Urothelium cell line (cell line): ENCODE data around the gene GNAL.

Experiments used
- DNase-seq: peaks from one replicate; pipeline ENCODE4 v3.0.0; 2011; ENCODE audit warnings: low spot score, mixed read lengths
- FAIRE-seq: peaks from 2 replicates; lab custom pipeline; 2011; peaks lifted over from hg19 to GRCh38; lab: Jason Lieb, UNC

GNAL gene

GRCh38 chr18:11865071-11865470 lies 176.0 kb downstream of the GNAL start:
- DNase-seq (no peak), FAIRE-seq (peak; percentile 66)

GRCh38 chr18:11866329-11866728 lies 177.3 kb downstream of the GNAL start:
- no peak for DNase-seq
- no peak for FAIRE-seq

GRCh38 chr18:11866764-11867163 lies 177.7 kb downstream of the GNAL start:
- DNase-seq: no peak
- no peak for FAIRE-seq

GRCh38 chr18:11868230-11868629 lies 179.2 kb downstream of the GNAL start:
- FAIRE-seq (no peak), DNase-seq (no peak)

GRCh38 chr18:11871501-11871900 lies 182.4 kb downstream of the GNAL start:
- DNase-seq (no peak), FAIRE-seq (no peak)

- FAIRE-seq: no peak
- DNase-seq: no peak
Observed at GRCh38 chr18:11872479-11873136, 183.5 kb downstream of the GNAL start.

- DNase-seq (no peak), FAIRE-seq (no peak)
Observed at GRCh38 chr18:11873670-11874340, 184.7 kb downstream of the GNAL start.

GRCh38 chr18:11874676-11875075 lies 185.6 kb downstream of the GNAL start:
- FAIRE-seq: no peak
- DNase-seq: no peak

GRCh38 chr18:11877497-11878135 lies 188.6 kb downstream of the GNAL start:
- DNase-seq (no peak), FAIRE-seq (no peak)

- FAIRE-seq (peak; percentile 56), DNase-seq (no peak)
Observed at GRCh38 chr18:11880586-11881304, 191.7 kb downstream of the GNAL start.

GRCh38 chr18:11882636-11883035 lies 193.6 kb downstream of the GNAL start:
- FAIRE-seq: no peak

GRCh38 chr18:11883153-11883552 lies 194.1 kb downstream of the GNAL start:
- DNase-seq (no peak), FAIRE-seq (no peak)

More at GRCh38 chr18:11882636-11883035, 193.6 kb downstream of the GNAL start:
- DNase-seq: no peak

- DNase-seq: no peak
- no peak for FAIRE-seq
Observed at GRCh38 chr18:11884396-11885030, 195.4 kb downstream of the GNAL start.

- FAIRE-seq: no peak
- DNase-seq: no peak
Observed at GRCh38 chr18:11885278-11885947, 196.3 kb downstream of the GNAL start.

- no peak for FAIRE-seq
- DNase-seq: no peak
Observed at GRCh38 chr18:11886577-11887110, 197.6 kb downstream of the GNAL start.

- FAIRE-seq: peak; percentile 53
- DNase-seq: peak; percentile 37
Observed at GRCh38 chr18:11887328-11888128, 198.5 kb downstream of the GNAL start.

- no peak for DNase-seq
- no peak for FAIRE-seq
Observed at GRCh38 chr18:11888726-11889125, 199.7 kb downstream of the GNAL start.

GRCh38 chr18:11889284-11889683 lies 200.2 kb downstream of the GNAL start:
- DNase-seq (no peak), FAIRE-seq (no peak)

GRCh38 chr18:11891737-11892136 lies 202.7 kb downstream of the GNAL start:
- DNase-seq: no peak
- FAIRE-seq: no peak
